Endothelial cell of umbilical vein (primary cell): ENCODE results near the gene FAM204A. TPM values are rescaled to one million over a fixed set of nuclear protein-coding genes. Genes with fewer than 3 reads are reported as not detected.

Experiments used
- BruUV-seq: library from RNA; stranded (reverse); fragments of 400-500 nt; replicated peaks from 2 replicates; lab custom pipeline; 2021; lab: Mats Ljungman, UMichigan
- CTCF ChIA-PET: fragments of 300-600, 350-600 bp; sonication (Branson Sonifier 250); formaldehyde crosslinking; loops from one replicate; lab custom pipeline; 2021; ENCODE audit warnings: antibody characterized with exemption, inconsistent platforms; lab: Charles Lee
- POLR2A ChIA-PET: fragments of 300-600, 350-600 bp; sonication (Branson Sonifier 250); formaldehyde crosslinking; loops from one replicate; lab custom pipeline; 2021; ENCODE audit warnings: antibody characterized with exemption, inconsistent platforms; lab: Charles Lee
- DNase-seq: peaks from one replicate; pipeline ENCODE4 v3.0.0-alpha.2; 2011; ENCODE audit warnings: low read depth, low spot score
- FAIRE-seq: peaks from 2 replicates; lab custom pipeline; 2011; peaks lifted over from hg19 to GRCh38; lab: Jason Lieb, UNC
- H2AFZ ChIP-seq: 2 replicates; pipeline ENCODE4 v1.6.0; 2012; ENCODE audit warnings: low read depth, low read length, control low read depth, inconsistent platforms
- H3K27ac ChIP-seq: 2 replicates; pipeline ENCODE4 v1.5.1; 2011; ENCODE audit warnings: low read depth, mild to moderate bottlenecking, control low read depth, low read length, moderate library complexity; ENCODE audit not compliant: insufficient read depth
- H3K27me3 ChIP-seq, 2 experiments: 2 replicates each; pipeline versions ENCODE4 v1.6.0 to v1.6.1; 2011; ENCODE audit warnings: low read length in 2 of 2, mixed read lengths in 1 of 2; ENCODE audit not compliant: control insufficient read depth in 2 of 2, insufficient read depth in 2 of 2
- H3K36me3 ChIP-seq, 2 experiments: 2 replicates in 1 of 2; 3 replicates in 1 of 2; pipeline ENCODE4 v1.5.1; 2011; ENCODE audit warnings: low read length in 2 of 2, mild to moderate bottlenecking in 1 of 2, moderate library complexity in 1 of 2; ENCODE audit not compliant: control insufficient read depth in 2 of 2, insufficient read depth in 2 of 2; ENCODE audit errors: extremely low read depth in 1 of 2
- H3K4me1 ChIP-seq: 3 replicates; pipeline ENCODE4 v1.5.1; 2011; ENCODE audit warnings: mild to moderate bottlenecking, low read length; ENCODE audit not compliant: control insufficient read depth, insufficient read depth; ENCODE audit errors: extremely low read depth
- H3K4me2 ChIP-seq: 2 replicates; pipeline ENCODE4 v1.6.1; 2011; ENCODE audit warnings: low read length, control low read depth, mixed read lengths; ENCODE audit not compliant: insufficient read depth
- H3K4me3 ChIP-seq, 3 experiments: fragments of 200-600 bp in 1 of 3; sonication (generic), shearing (Covaris generic) in 1 of 3; replicated peaks in 1 of 3; 2 replicates each; pipeline ENCODE4 v1.5.1; 2011 to 2016; ENCODE audit warnings: control low read depth in 3 of 3, low read length in 3 of 3, mild to moderate bottlenecking in 2 of 3, inconsistent platforms in 1 of 3, low read depth in 1 of 3, moderate library complexity in 1 of 3; ENCODE audit not compliant: insufficient read depth in 1 of 3
- H3K79me2 ChIP-seq: 2 replicates; pipeline ENCODE4 v1.6.0; 2012; ENCODE audit warnings: low read length, inconsistent platforms; ENCODE audit not compliant: control insufficient read depth, insufficient read depth
- H3K9ac ChIP-seq: replicated peaks from 2 replicates; pipeline ENCODE3; 2011; ENCODE audit warnings: low read length, control low read depth; ENCODE audit not compliant: insufficient read depth; ENCODE audit errors: extremely low read depth
- H3K9me1 ChIP-seq: replicated peaks from 3 replicates; pipeline ENCODE4 v1.6.0; 2011; ENCODE audit warnings: mild to moderate bottlenecking, low read length; ENCODE audit not compliant: control insufficient read depth, insufficient read depth; ENCODE audit errors: extremely low read depth
- H3K9me3 ChIP-seq: replicated peaks from 2 replicates; pipeline ENCODE4 v1.5.1; 2012; ENCODE audit warnings: low read length, inconsistent platforms; ENCODE audit not compliant: control insufficient read depth, insufficient read depth
- H4K20me1 ChIP-seq: replicated peaks from 2 replicates; pipeline ENCODE3; 2011; ENCODE audit warnings: mild to moderate bottlenecking, low read length; ENCODE audit not compliant: control insufficient read depth, insufficient read depth; ENCODE audit errors: extremely low read depth
- CTCF ChIP-seq, 2 donors: IDR thresholded peaks; 1 replicate in 1 of 2; 2 replicates in 1 of 2; pipeline ENCODE4 v1.5.1; 2011; ENCODE audit warnings: low read length in 2 of 2, mild to moderate bottlenecking in 2 of 2, moderate library complexity in 2 of 2, control low read depth in 1 of 2, inconsistent platforms in 1 of 2, low read depth in 1 of 2; ENCODE audit not compliant: insufficient read depth in 1 of 2; ENCODE audit errors: extremely low read depth in 1 of 2
- EZH2 ChIP-seq: IDR thresholded peaks from 2 replicates; pipeline ENCODE4 v1.6.1; 2012; ENCODE audit warnings: borderline replicate concordance, low read depth, mild to moderate bottlenecking, moderate library complexity, low read length, inconsistent platforms; ENCODE audit not compliant: severe bottlenecking
- FOS ChIP-seq: IDR thresholded peaks from 2 replicates; pipeline ENCODE4 v1.6.1; 2011; ENCODE audit warnings: mild to moderate bottlenecking, low read length, moderate library complexity, borderline replicate concordance; ENCODE audit not compliant: insufficient read depth
- GATA2 ChIP-seq: IDR thresholded peaks from 2 replicates; pipeline ENCODE4 v1.7.0; 2011; ENCODE audit warnings: low read depth, mild to moderate bottlenecking, moderate library complexity, mixed read lengths, low read length; ENCODE audit not compliant: insufficient read length, insufficient read depth
- JUN ChIP-seq: IDR thresholded peaks from 2 replicates; pipeline ENCODE4 v1.6.1; 2011; ENCODE audit warnings: borderline replicate concordance, low read depth; ENCODE audit not compliant: insufficient read length, insufficient read depth
- MAX ChIP-seq: IDR thresholded peaks from 2 replicates; pipeline ENCODE4 v1.6.1; 2011; ENCODE audit not compliant: insufficient read depth, insufficient read length
- MYC ChIP-seq: IDR thresholded peaks from one replicate; pipeline ENCODE4 v1.6.1; 2011; ENCODE audit warnings: mild to moderate bottlenecking, low read depth, low read length
- POLR2A ChIP-seq: IDR thresholded peaks from 2 replicates; pipeline ENCODE4 v1.6.1; 2012; ENCODE audit warnings: low read depth, mild to moderate bottlenecking, control low read depth, low read length
- POLR2AphosphoS5 ChIP-seq: IDR thresholded peaks from 2 replicates; pipeline ENCODE4 v1.6.1; 2012; ENCODE audit warnings: low read depth, mild to moderate bottlenecking, control low read depth, low read length, moderate library complexity; ENCODE audit not compliant: insufficient read depth
- dilution Hi-C: fragments of 300-500 bp; cut with MboI; formaldehyde crosslinking; loops from one replicate; pipeline ENCODE4 v1.15.0; 2019; ENCODE audit warnings: low sequenced_read_pairs; ENCODE audit not compliant: extremely low pct_ligation_motif_present
- intact Hi-C: fragments of 100-400 bp; cut with micrococcal nuclease; formaldehyde crosslinking; loops from one replicate; pipeline ENCODE4 v1.10.0; 2022
- polyA plus RNA-seq, 4 experiments: library from polyadenylated mRNA; depleted of rRNA in 3 of 4; stranded (reverse) in 3 of 4; unstranded in 1 of 4; fragments of >200 nt; gene quantifications; 2 replicates each; pipeline versions ENCODE4 v1.2.1 to v1.2.3, GENCODE V29; 2011 to 2012; ENCODE audit warnings: missing spikeins in 1 of 4
- total RNA-seq: library from RNA; stranded (reverse); gene quantifications from 2 replicates; pipeline ENCODE4 v1.2.3, GENCODE V29; 2021

FAM204A gene
- total and polyA plus RNA-seq, 2 donors (not counting 3 experiments of a cell fraction or from before 2014, with no cell fraction given): 11.1 to 73.7 TPM

GRCh38 chr10:118324140-118324539 is 18.0 kb downstream of the FAM204A start:
- Histone ChIP-seq H3K9ac (no peak overlapping the region), H2AFZ (no peak overlapping the region), H3K9me1 (no peaks in the 10 kb centered on the region), H3K27me3 (no peaks in the 10 kb centered on the region), H3K4me2 (no peak overlapping the region), H3K4me3 (no peak overlapping the region), H3K79me2 (no peaks in the 10 kb centered on the region), H3K27ac (no peak overlapping the region), H3K4me1 (no peaks in the 10 kb centered on the region), H4K20me1 (no peaks in the 10 kb centered on the region), H3K36me3 (peaks cover 10 to 13% of the 10 kb centered on the region in 2 experiments), H3K9me3 (no peaks in the 10 kb centered on the region)
- BruUV-seq: no TSS peak
- intact Hi-C loops (no loop called here), dilution Hi-C loops (no loop called here)
- CTCF ChIA-PET: no interaction called here
- TF ChIP-seq CTCF (IDR thresholded peaks at IDR 0.05; ENCODE audit: extremely low read depth in 1 of 2, insufficient read depth in 1 of 2, low read depth in 1 of 2, low read length in 2 of 2): no peak
- TF ChIP-seq EZH2: no peak
- TF ChIP-seq POLR2AphosphoS5: no peak
- TF ChIP-seq FOS: no peak
- TF ChIP-seq JUN: no peak
- no peak for TF ChIP-seq POLR2A
- no peak for TF ChIP-seq MAX
- no peak for TF ChIP-seq GATA2
- TF ChIP-seq MYC: no peak
- POLR2A ChIA-PET: no interaction called here
- DNase-seq: no peak
- no peak for FAIRE-seq
